Activated CD8-positive, alpha-beta T cell treated with anti-CD3 and anti-CD28 coated beads, Interleukin-2, amount 10 ng/mL, durations not matched to agents 7 days and 5 days (primary cell): Measurements from ENCODE around the gene BAG5. TPM values are rescaled to one million over a fixed set of nuclear protein-coding genes. Genes with fewer than 3 reads are reported as not detected.

Experiments used
- ATAC-seq: fragments of 150-1000 bp; cut with Tn5 transposase; one replicate; pipeline ENCODE4 v1.10.0; 2021; ENCODE audit warnings: moderate library complexity
- CTCF ChIA-PET: fragments of 350-600 bp; sonication (Branson Sonifier 250); formaldehyde crosslinking; loops from one replicate; lab custom pipeline; 2021; ENCODE audit warnings: antibody characterized with exemption; lab: Charles Lee
- POLR2A ChIA-PET: fragments of 350-600 bp; sonication (Branson Sonifier 250); formaldehyde crosslinking; loops from one replicate; lab custom pipeline; 2021; ENCODE audit warnings: antibody characterized with exemption; lab: Charles Lee
- DNase-seq: peaks from one replicate; pipeline ENCODE4 v3.0.0-alpha.2; 2020
- H3K27ac Mint-ChIP-seq: one replicate; pipeline ENCODE4 v1.8.0; 2021; ENCODE audit warnings: mild to moderate bottlenecking, mixed read lengths
- H3K27me3 Mint-ChIP-seq: one replicate; pipeline ENCODE4 v1.8.0; 2021; ENCODE audit warnings: low read depth, mixed read lengths
- H3K36me3 Mint-ChIP-seq: one replicate; pipeline ENCODE4 v1.8.0; 2021; ENCODE audit warnings: low read depth, mixed read lengths
- H3K4me1 Mint-ChIP-seq: one replicate; pipeline ENCODE4 v1.8.0; 2021; ENCODE audit warnings: low read depth, mixed read lengths
- H3K4me3 Mint-ChIP-seq: one replicate; pipeline ENCODE4 v1.8.0; 2021; ENCODE audit warnings: mild to moderate bottlenecking, mixed read lengths
- H3K9me3 Mint-ChIP-seq: one replicate; pipeline ENCODE4 v1.8.0; 2022; ENCODE audit warnings: mixed read lengths; ENCODE audit not compliant: insufficient read depth
- total RNA-seq, 2 experiments: library from RNA; stranded (reverse); gene quantifications; one replicate each; pipeline ENCODE4 v1.2.3, GENCODE V29; 2021

The BAG5 gene
- total RNA-seq, 2 experiments from 2014 or later = 31.1 to 33.2 TPM

DNA sequence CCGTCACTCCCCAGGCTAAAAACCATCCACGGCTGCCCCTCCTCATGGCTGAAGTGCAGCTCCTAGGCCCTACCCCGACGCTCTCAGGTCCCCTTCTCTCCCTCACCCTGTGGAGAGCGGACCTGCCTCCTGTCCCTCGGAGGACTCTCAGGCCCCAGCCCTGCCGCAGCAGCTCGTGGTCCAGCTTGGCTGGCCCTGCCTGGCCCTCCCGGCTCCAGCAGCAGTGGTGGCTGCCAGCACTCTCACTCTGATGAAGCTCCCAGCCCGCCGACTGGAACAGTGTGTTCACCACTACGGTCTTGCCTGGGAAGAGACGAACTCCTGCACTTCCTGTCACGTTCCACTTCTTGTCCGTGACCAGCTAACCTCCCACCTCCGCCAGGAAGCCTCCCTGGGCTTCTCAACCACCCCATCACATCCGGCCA is 11.1 kb downstream of the BAG5 start:
- Mint-ChIP-seq H3K4me3 (no peak overlapping the region), H3K9me3 (no peaks in the 10 kb centered on the region), H3K4me1 (no peaks in the 10 kb centered on the region), H3K27ac (no peak overlapping the region), H3K36me3 (peaks cover 4% of the 10 kb centered on the region), H3K27me3 (no peaks in the 10 kb centered on the region)
- no peak for ATAC-seq
- ChIA-PET CTCF (interaction anchor here (0.6 to 1.0 kb wide), 2 partner anchors 30 to 75 kb away, joined by 4 read pairs; no protein-coding TSS in a partner anchor), POLR2A (no interaction called here)
- no peak for DNase-seq

DNA sequence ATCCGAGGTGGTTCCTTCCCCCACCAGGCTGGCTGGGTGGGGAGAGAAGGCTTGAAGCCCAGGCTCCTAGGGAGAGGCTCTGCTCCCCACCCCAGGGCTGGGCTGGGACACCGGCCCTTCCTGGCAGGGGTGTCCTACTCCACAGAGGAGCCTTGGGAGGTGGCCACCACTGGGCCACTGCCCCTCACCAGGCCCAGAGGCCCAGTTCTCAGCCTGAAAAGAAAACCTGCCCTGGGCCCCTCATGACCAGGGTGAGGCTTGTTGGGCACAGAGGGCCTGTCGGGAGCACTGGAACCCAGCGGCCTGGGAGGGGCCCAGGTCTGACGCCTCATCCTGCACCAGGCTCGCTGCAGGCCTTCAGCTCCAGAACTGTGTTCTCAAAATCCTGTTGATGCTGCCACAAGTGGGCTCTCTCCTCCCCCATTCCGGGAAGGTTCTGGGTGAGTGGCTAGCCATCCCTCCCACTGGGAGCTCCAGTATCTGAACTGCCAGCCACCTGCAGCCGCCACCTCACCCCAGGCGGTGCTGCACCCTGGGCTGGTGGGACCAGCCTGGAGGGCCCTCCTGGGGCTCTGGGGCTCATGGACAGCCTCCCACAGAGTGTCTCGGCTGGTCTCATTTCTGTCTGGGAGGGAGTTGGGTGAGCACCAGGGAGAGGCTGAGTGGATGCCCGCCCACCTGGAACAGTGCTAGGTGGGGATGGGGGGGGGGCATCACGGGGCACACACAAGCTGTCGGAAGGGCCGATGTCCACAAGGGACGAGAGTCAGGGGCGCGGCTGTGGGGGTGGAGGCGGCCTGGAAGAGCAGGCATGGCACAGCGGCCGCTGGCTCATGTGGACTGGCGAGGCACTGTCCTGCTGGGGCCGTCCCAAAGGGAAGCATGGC is 11.8 kb downstream of the BAG5 start:
- Mint-ChIP-seq H3K4me3 (no peak overlapping the region), H3K36me3 (peaks cover 4% of the 10 kb centered on the region), H3K27ac (no peak overlapping the region), H3K4me1 (no peaks in the 10 kb centered on the region), H3K27me3 (no peaks in the 10 kb centered on the region), H3K9me3 (no peaks in the 10 kb centered on the region)
- ChIA-PET POLR2A (no interaction called here), CTCF (interaction anchor here (0.6 to 1.6 kb wide), 2 partner anchors 32 to 75 kb away, joined by 4 to 5 read pairs; no protein-coding TSS in a partner anchor)
- no peak for ATAC-seq
- DNase-seq = no peak

- H3K4me1 Mint-ChIP-seq = no peaks in the 10 kb centered on the region
- ChIA-PET POLR2A (no interaction called here), CTCF (interaction anchor here (1.6 kb wide), 1 partner anchor 31 kb away, joined by 5 read pairs; no protein-coding TSS in a partner anchor)
- ATAC-seq (no peak), DNase-seq (no peak)
- H3K36me3 Mint-ChIP-seq = no peaks in the 10 kb centered on the region
- no peak overlapping the region for H3K27ac Mint-ChIP-seq
- H3K9me3 Mint-ChIP-seq = no peaks in the 10 kb centered on the region
- H3K27me3 Mint-ChIP-seq = no peaks in the 10 kb centered on the region
- H3K4me3 Mint-ChIP-seq = no peak overlapping the region
Measured at GRCh38 chr14:103549361-103550311, 12.8 kb downstream of the BAG5 start.

DNA sequence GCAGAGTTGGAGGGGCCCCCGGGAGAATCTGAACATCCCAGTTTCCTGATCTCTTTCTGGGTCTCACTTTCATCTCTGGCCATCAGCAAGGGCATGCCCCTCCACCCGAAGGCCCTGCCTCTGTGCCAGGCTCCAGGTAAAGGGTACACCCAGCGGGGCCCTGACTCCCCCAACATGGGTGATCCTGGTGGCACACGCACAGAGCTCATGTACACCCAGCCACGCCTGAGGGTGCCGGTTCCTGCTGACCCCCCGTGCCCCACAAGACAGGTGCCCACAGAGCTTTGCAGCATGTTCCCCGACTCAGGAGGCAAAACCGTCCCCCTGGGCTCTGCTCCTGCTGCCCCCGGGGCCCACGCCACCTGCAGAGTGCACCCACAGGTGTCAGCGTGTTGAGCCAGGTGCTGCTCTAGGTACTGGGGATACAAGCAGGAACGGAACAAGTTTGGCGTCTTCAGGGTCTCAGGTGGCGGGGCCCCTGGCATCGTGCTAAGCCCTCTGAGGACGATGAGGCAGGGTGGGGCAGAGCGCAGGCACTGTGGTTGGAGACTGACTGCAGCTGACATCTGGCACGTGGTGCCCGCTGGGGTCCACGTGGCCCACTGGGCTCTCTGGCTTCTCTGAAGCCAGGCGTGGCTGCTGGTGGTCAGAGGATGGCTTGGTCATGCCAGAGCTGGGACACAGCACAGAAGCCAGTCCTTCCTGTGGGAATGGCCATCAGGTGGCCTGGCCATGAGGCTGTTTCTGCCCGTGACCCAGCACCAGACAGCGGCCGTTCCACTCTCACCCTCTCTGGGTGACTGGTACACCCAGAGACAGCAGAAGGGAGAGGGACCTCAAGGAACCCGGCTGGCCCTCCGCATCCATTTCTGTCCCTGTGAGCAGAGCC is 13.8 kb downstream of the BAG5 start:
- CTCF ChIA-PET = no interaction called here
- Mint-ChIP-seq H3K4me1 (no peaks in the 10 kb centered on the region), H3K36me3 (no peaks in the 10 kb centered on the region), H3K27me3 (no peaks in the 10 kb centered on the region), H3K9me3 (no peaks in the 10 kb centered on the region), H3K4me3 (no peak overlapping the region), H3K27ac (no peak overlapping the region)
- ATAC-seq (no peak), DNase-seq (no peak)
- POLR2A ChIA-PET = interaction anchor here (0.6 kb wide), 1 partner anchor 16 kb away, joined by 5 read pairs; no protein-coding TSS in a partner anchor

DNA sequence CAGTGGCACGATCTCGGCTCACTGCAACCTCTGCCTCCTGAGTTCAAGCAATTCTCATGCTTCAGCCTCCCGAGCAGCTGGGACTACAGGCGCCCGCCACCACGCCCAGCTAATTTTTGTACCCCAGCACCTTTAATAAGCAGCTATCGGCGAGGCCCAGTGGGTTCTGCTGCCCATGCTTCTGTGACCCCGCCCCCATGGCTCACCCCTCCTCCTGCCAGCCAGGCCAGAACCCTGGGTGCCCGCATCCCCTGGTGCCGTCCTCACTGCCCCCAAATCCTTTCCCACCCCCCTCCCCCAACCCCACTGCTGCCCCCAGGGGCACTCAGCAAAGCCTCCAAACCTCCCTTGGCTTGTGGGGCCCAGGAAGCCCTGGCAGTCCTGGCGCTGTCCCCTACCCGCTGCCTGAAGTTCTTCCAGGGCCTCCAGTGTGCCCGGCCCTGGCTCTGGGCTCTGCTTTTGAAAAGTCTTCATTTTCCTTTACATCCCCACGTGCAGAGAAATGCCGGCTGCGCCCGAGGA is 14.5 kb downstream of the BAG5 start:
- no peak for DNase-seq
- ChIA-PET POLR2A (no interaction called here), CTCF (interaction anchor here (1.2 to 3.7 kb wide), 3 partner anchors 29 to 51 kb away, joined by 4 to 18 read pairs (median 14); no protein-coding TSS in a partner anchor)
- no peak for ATAC-seq
- Mint-ChIP-seq H3K4me1 (no peaks in the 10 kb centered on the region), H3K27ac (no peak overlapping the region), H3K4me3 (no peak overlapping the region), H3K36me3 (no peaks in the 10 kb centered on the region), H3K27me3 (no peaks in the 10 kb centered on the region), H3K9me3 (no peaks in the 10 kb centered on the region)

DNA sequence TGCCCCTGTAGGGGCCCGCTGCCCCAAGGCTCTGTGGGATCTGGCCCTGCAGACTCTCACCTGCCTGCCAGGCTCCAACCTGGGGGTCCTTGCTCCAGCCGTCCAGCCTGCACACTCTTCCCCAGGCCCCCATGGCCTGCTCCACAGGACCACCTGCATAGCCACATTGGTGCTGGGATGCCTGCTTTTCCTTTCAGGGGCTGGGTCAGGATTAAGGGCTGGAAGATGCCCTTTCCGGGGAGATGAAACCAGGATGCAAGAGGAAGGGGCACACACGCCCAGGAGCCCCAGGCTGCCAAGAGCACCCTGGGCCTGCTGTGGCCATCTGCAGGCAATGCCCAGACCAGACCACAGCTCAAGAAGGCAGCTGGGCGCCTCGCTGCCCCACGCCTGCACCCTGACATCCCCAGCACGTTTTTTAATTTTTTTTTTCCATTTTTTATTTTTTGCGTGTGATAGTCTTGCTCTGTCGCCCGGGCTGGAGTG is 15.0 kb downstream of the BAG5 start:
- ChIA-PET POLR2A (no interaction called here), CTCF (interaction anchor here (0.6 to 3.7 kb wide), 6 partner anchors 10 to 52 kb away, joined by 3 to 18 read pairs (median 4); no protein-coding TSS in a partner anchor)
- no peaks in the 10 kb centered on the region for H3K27me3 Mint-ChIP-seq
- H3K9me3 Mint-ChIP-seq = no peaks in the 10 kb centered on the region
- H3K4me1 Mint-ChIP-seq = no peaks in the 10 kb centered on the region
- ATAC-seq (no peak), DNase-seq (no peak)
- no peaks in the 10 kb centered on the region for H3K36me3 Mint-ChIP-seq
- no peak overlapping the region for H3K4me3 Mint-ChIP-seq
- no peak overlapping the region for H3K27ac Mint-ChIP-seq

GRCh38 chr14:103546652-103547454 is 15.6 kb downstream of the BAG5 start:
- DNase-seq = peak; percentile 83
- H3K4me3 Mint-ChIP-seq = no peak overlapping the region
- no peaks in the 10 kb centered on the region for H3K9me3 Mint-ChIP-seq
- no peaks in the 10 kb centered on the region for H3K27me3 Mint-ChIP-seq
- no peaks in the 10 kb centered on the region for H3K4me1 Mint-ChIP-seq
- ChIA-PET POLR2A (no interaction called here), CTCF (interaction anchor here (0.6 to 3.7 kb wide), 8 partner anchors 10 to 52 kb away, joined by 3 to 18 read pairs (median 4); no protein-coding TSS in a partner anchor)
- ATAC-seq = peak; percentile 71
- H3K27ac Mint-ChIP-seq = no peak overlapping the region
- H3K36me3 Mint-ChIP-seq = no peaks in the 10 kb centered on the region

DNA sequence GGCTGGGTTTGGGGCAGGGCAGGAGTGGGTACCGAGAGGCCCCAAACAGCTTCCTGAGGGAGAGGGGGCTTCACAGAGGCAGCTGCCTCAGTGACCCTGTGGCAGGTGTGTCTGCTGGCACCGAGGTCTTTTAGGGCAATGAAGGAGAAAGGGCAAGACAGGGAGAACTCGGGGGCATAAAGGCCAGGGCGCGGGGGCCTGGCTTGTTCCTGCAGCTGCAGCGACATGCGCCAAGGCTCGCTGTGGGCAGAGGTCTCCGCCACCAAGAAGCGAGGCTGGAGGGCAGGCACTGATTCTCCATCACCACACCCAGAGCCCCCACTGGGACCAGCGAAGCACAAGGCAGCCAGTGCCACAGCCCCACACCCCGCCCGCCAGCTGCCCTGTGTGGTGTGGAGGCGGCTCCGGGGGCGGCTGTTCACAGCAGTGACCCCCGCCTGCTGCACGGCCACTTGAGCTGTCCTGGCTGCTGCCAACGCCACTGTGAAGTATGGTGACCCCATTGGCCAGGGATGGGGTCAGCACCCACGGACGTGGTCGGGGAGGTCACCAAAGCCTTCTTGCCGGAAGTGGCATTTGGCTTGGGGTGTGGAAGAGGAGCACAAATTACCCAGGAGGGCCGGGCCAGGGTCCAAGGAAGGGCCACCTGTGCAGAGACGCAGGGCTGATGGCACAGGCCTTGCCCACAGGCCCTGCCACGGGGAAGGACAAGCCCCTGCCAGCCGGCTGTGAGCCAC is 16.4 kb downstream of the BAG5 start:
- CTCF ChIA-PET = interaction anchor here (0.6 to 3.7 kb wide), 3 partner anchors 25 to 47 kb away, joined by 3 to 18 read pairs (median 9); no protein-coding TSS in a partner anchor

GRCh38 chr14:103545219-103545914 is 17.1 kb downstream of the BAG5 start:
- Mint-ChIP-seq H3K27ac (no peak overlapping the region), H3K9me3 (no peaks in the 10 kb centered on the region), H3K4me3 (no peak overlapping the region), H3K27me3 (no peaks in the 10 kb centered on the region), H3K4me1 (no peaks in the 10 kb centered on the region), H3K36me3 (no peaks in the 10 kb centered on the region)
- ChIA-PET POLR2A (interaction anchor here (1.4 kb wide), 1 partner anchor 9 kb away, joined by 5 read pairs; no protein-coding TSS in a partner anchor), CTCF (interaction anchor here (2.2 to 3.7 kb wide), 2 partner anchors 26 to 46 kb away, joined by 9 to 18 read pairs; no protein-coding TSS in a partner anchor)
- DNase-seq (no peak), ATAC-seq (no peak)

More for the DNA sequence above, 16.4 kb downstream of the BAG5 start:
- H3K27ac Mint-ChIP-seq = no peak overlapping the region
- H3K9me3 Mint-ChIP-seq = no peaks in the 10 kb centered on the region
- POLR2A ChIA-PET = interaction anchor here (1.4 kb wide), 1 partner anchor 9 kb away, joined by 5 read pairs; no protein-coding TSS in a partner anchor
- ATAC-seq (no peak), DNase-seq (no peak)
- H3K36me3 Mint-ChIP-seq = no peaks in the 10 kb centered on the region
- no peak overlapping the region for H3K4me3 Mint-ChIP-seq
- H3K27me3 Mint-ChIP-seq = no peaks in the 10 kb centered on the region
- no peaks in the 10 kb centered on the region for H3K4me1 Mint-ChIP-seq
